H9 (cell line): Measurements from ENCODE around the gene TSEN15. TPM values are rescaled to one million over a fixed set of nuclear protein-coding genes. Genes with fewer than 3 reads are reported as not detected.

Source experiments
- DNase-seq: peaks from one replicate; pipeline ENCODE4 v3.0.0-alpha.2; 2017
- H2AFZ ChIP-seq: one replicate; pipeline ENCODE4 v1.6.1; 2013; ENCODE audit warnings: mild to moderate bottlenecking, low read length, control low read depth, moderate library complexity
- H2AK5ac ChIP-seq: 2 replicates; pipeline ENCODE4 v1.6.1; 2013; ENCODE audit warnings: low read length, control low read depth, mixed read lengths; ENCODE audit not compliant: insufficient read length
- H2BK120ac ChIP-seq: one replicate; pipeline ENCODE4 v1.6.1; 2013; ENCODE audit warnings: low read depth, mild to moderate bottlenecking, low read length, control low read depth, inconsistent platforms; ENCODE audit not compliant: poor library complexity, severe bottlenecking
- H2BK12ac ChIP-seq: 2 replicates; pipeline ENCODE4 v1.6.1; 2013; ENCODE audit warnings: low read length, control low read depth, mixed read lengths, low read depth; ENCODE audit not compliant: insufficient read length
- H2BK15ac ChIP-seq: 2 replicates; pipeline ENCODE4 v1.6.1; 2013; ENCODE audit warnings: low read depth, low read length, control low read depth
- H2BK20ac ChIP-seq: one replicate; pipeline ENCODE4 v1.6.1; 2013; ENCODE audit warnings: low read depth, mild to moderate bottlenecking, low read length, control low read depth, inconsistent platforms; ENCODE audit not compliant: poor library complexity, severe bottlenecking
- H2BK5ac ChIP-seq: 2 replicates; pipeline ENCODE4 v1.6.1; 2013; ENCODE audit warnings: low read length, control low read depth, mixed read lengths; ENCODE audit not compliant: insufficient read length
- H3K14ac ChIP-seq: 2 replicates; pipeline ENCODE4 v1.6.1; 2013; ENCODE audit warnings: low read length, control low read depth; ENCODE audit not compliant: insufficient read depth
- H3K18ac ChIP-seq: 2 replicates; pipeline ENCODE4 v1.6.1; 2013; ENCODE audit warnings: low read depth, mild to moderate bottlenecking, mixed read lengths, low read length, control low read depth; ENCODE audit not compliant: insufficient read length
- H3K23ac ChIP-seq: 2 replicates; pipeline ENCODE4 v1.6.1; 2013; ENCODE audit warnings: low read length, control low read depth, mixed read lengths, low read depth; ENCODE audit not compliant: insufficient read length
- H3K23me2 ChIP-seq: 2 replicates; pipeline ENCODE4 v1.6.1; 2013; ENCODE audit warnings: low read depth, mild to moderate bottlenecking, mixed read lengths, low read length, control low read depth; ENCODE audit not compliant: insufficient read length, poor library complexity, severe bottlenecking
- H3K27ac ChIP-seq: 2 replicates; pipeline ENCODE4 v1.5.1; 2013; ENCODE audit warnings: low read length, control low read depth, mixed read lengths, low read depth; ENCODE audit not compliant: insufficient read length
- H3K27me3 ChIP-seq: 2 replicates; pipeline ENCODE4 v1.6.1; 2013; ENCODE audit warnings: low read length, control low read depth, inconsistent platforms; ENCODE audit not compliant: insufficient read depth
- H3K4ac ChIP-seq: 2 replicates; pipeline ENCODE4 v1.6.1; 2013; ENCODE audit warnings: low read depth, mild to moderate bottlenecking, control low read depth, inconsistent platforms, low read length, moderate library complexity
- H3K4me1 ChIP-seq: 2 replicates; pipeline ENCODE4 v1.6.1; 2013; ENCODE audit warnings: low read length, control low read depth, inconsistent platforms; ENCODE audit not compliant: insufficient read depth
- H3K4me2 ChIP-seq: 2 replicates; pipeline ENCODE4 v1.6.1; 2013; ENCODE audit warnings: low read length, control low read depth, mixed read lengths; ENCODE audit not compliant: insufficient read length, insufficient read depth
- H3K56ac ChIP-seq: 2 replicates; pipeline ENCODE4 v1.6.1; 2013; ENCODE audit warnings: low read depth, mild to moderate bottlenecking, mixed read lengths, low read length, control low read depth; ENCODE audit not compliant: insufficient read length
- H3K79me1 ChIP-seq: 2 replicates; pipeline ENCODE4 v1.6.1; 2013; ENCODE audit warnings: low read depth, mild to moderate bottlenecking, moderate library complexity, low read length, control low read depth, inconsistent platforms; ENCODE audit not compliant: insufficient read depth, poor library complexity, severe bottlenecking
- H3K79me2 ChIP-seq: 2 replicates; pipeline ENCODE4 v1.6.1; 2013; ENCODE audit warnings: low read length, control low read depth, inconsistent platforms; ENCODE audit not compliant: insufficient read depth
- H3K9ac ChIP-seq: 2 replicates; pipeline ENCODE4 v1.6.1; 2013; ENCODE audit warnings: low read length, control low read depth, mixed read lengths; ENCODE audit not compliant: insufficient read length; ENCODE audit errors: extremely low read depth
- H3K9me3 ChIP-seq: one replicate; pipeline ENCODE4 v1.6.1; 2013; ENCODE audit warnings: low read depth, low read length, inconsistent platforms; ENCODE audit not compliant: control insufficient read depth
- H3T11ph ChIP-seq: one replicate; pipeline ENCODE4 v1.6.1; 2013; ENCODE audit warnings: mild to moderate bottlenecking, low read length, control low read depth, inconsistent platforms
- H4K20me1 ChIP-seq: one replicate; pipeline ENCODE4 v1.6.1; 2013; ENCODE audit not compliant: control insufficient read depth, insufficient read length, insufficient read depth
- H4K5ac ChIP-seq: 2 replicates; pipeline ENCODE4 v1.6.1; 2013; ENCODE audit warnings: low read depth, mild to moderate bottlenecking, mixed read lengths, low read length, control low read depth; ENCODE audit not compliant: insufficient read length
- H4K8ac ChIP-seq: replicated peaks from 2 replicates; pipeline ENCODE4 v1.6.1; 2013; ENCODE audit warnings: low read length, control low read depth, mixed read lengths, low read depth; ENCODE audit not compliant: insufficient read length
- H4K91ac ChIP-seq: 2 replicates; pipeline ENCODE4 v1.6.1; 2013; ENCODE audit warnings: low read depth, mild to moderate bottlenecking, moderate library complexity, mixed read lengths, low read length, control low read depth; ENCODE audit not compliant: insufficient read length
- H3K27ac Mint-ChIP-seq, 3 experiments: 2 replicates in 2 of 3; 3 replicates in 1 of 3; pipeline ENCODE4 v1.8.0; 2020 to 2021; ENCODE audit warnings: mixed read lengths in 3 of 3, mild to moderate bottlenecking in 1 of 3, moderate library complexity in 1 of 3
- H3K27me3 Mint-ChIP-seq: 2 replicates; pipeline ENCODE4 v1.8.0; 2021; ENCODE audit warnings: low read depth, mild to moderate bottlenecking, moderate library complexity, mixed read lengths
- H3K36me3 Mint-ChIP-seq, 3 experiments: 2 replicates in 2 of 3; 3 replicates in 1 of 3; pipeline ENCODE4 v1.8.0; 2020 to 2021; ENCODE audit warnings: low read depth in 3 of 3, mixed read lengths in 3 of 3; ENCODE audit not compliant: insufficient read depth in 1 of 3
- H3K4me1 Mint-ChIP-seq, 2 experiments: 2 replicates each; pipeline ENCODE4 v1.8.0; 2020; ENCODE audit warnings: mixed read lengths in 2 of 2
- H3K4me3 Mint-ChIP-seq, 2 experiments: 2 replicates in 1 of 2; 3 replicates in 1 of 2; pipeline ENCODE4 v1.8.0; 2020 to 2021; ENCODE audit warnings: mild to moderate bottlenecking in 2 of 2, mixed read lengths in 2 of 2, moderate library complexity in 1 of 2
- H3K9me3 Mint-ChIP-seq, 2 experiments: 2 replicates in 1 of 2; 3 replicates in 1 of 2; pipeline ENCODE4 v1.8.0; 2020; ENCODE audit warnings: mild to moderate bottlenecking in 2 of 2, mixed read lengths in 2 of 2, moderate library complexity in 1 of 2
- WGBS: extraction: QIAGEN DNeasy Blood & Tissue Kit; methylation state at CpG from one replicate; pipeline ENCODE4 v1.1.7; 2013; ENCODE audit warnings: missing lambda C conversion rate, low lambda C conversion rate, mixed read lengths; ENCODE audit not compliant: insufficient read length; ENCODE audit errors: extremely low coverage; 5-methylcytosine and 5-hydroxymethylcytosine counted together
- total RNA-seq: library from RNA; stranded (reverse); gene quantifications from 2 replicates; pipeline ENCODE4 v1.2.1, GENCODE V29; 2021
- TF ChIP-seq, protein P1 (sequence below): fragments of 200-600 bp; sonication (generic); conservative IDR thresholded peaks from 3 replicates; pipeline ENCODE4 v1.8.0; 2021; ENCODE audit warnings: antibody characterized with exemption, mild to moderate bottlenecking

The TSEN15 gene
- total RNA-seq, 1 experiment from 2014 or later, result 21.9 TPM

- H3K9ac ChIP-seq, result no peak overlapping the region
- H3K79me2 ChIP-seq, result no peaks in the 10 kb centered on the region
- Mint-ChIP-seq H3K4me3 (peak overlapping the region; percentile 53 to 78), H3K27ac (no peak overlapping the region), H3K4me1 (peaks cover 18 to 19% of the 10 kb centered on the region in 2 experiments), H3K9me3 (no peaks in the 10 kb centered on the region; a peak in 1 of 5 replicates), H3K27me3 (peaks cover 71% of the 10 kb centered on the region), H3K36me3 (no peaks in the 10 kb centered on the region; a peak in 1 of 7 replicates)
- H3K79me1 ChIP-seq, result no peaks in the 10 kb centered on the region
- no peaks in the 10 kb centered on the region; the same call in 1 of the 2 replicates for H3K4me1 ChIP-seq
- no CpG with 5 or more reads among the region's 13 CpGs for WGBS
- no peak overlapping the region for H4K5ac ChIP-seq
- no peak overlapping the region for H3K27ac ChIP-seq
- H2BK5ac ChIP-seq, result no peak overlapping the region
- H4K20me1 ChIP-seq, result no peaks in the 10 kb centered on the region
- H4K91ac ChIP-seq, result no peak overlapping the region
- H3K27me3 ChIP-seq, result peaks cover 17% of the 10 kb centered on the region; the same call in 1 of the 2 replicates
- TF ChIP-seq, protein P1, sequence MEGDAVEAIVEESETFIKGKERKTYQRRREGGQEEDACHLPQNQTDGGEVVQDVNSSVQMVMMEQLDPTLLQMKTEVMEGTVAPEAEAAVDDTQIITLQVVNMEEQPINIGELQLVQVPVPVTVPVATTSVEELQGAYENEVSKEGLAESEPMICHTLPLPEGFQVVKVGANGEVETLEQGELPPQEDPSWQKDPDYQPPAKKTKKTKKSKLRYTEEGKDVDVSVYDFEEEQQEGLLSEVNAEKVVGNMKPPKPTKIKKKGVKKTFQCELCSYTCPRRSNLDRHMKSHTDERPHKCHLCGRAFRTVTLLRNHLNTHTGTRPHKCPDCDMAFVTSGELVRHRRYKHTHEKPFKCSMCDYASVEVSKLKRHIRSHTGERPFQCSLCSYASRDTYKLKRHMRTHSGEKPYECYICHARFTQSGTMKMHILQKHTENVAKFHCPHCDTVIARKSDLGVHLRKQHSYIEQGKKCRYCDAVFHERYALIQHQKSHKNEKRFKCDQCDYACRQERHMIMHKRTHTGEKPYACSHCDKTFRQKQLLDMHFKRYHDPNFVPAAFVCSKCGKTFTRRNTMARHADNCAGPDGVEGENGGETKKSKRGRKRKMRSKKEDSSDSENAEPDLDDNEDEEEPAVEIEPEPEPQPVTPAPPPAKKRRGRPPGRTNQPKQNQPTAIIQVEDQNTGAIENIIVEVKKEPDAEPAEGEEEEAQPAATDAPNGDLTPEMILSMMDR, result no peak
- H3K9me3 ChIP-seq, result no peaks in the 10 kb centered on the region
- no peak overlapping the region for H2AFZ ChIP-seq
- peak overlapping the region; percentile 74 for H3K4me2 ChIP-seq
- no peak overlapping the region for H3T11ph ChIP-seq
- DNase-seq, result no peak
- no peak overlapping the region for H2BK120ac ChIP-seq
- H2BK15ac ChIP-seq, result no peak overlapping the region
- H3K23ac ChIP-seq, result no peak overlapping the region
- no peak overlapping the region for H4K8ac ChIP-seq
- H3K23me2 ChIP-seq, result peaks cover 18% of the 10 kb centered on the region
- no peak overlapping the region for H3K14ac ChIP-seq
- no peak overlapping the region for H3K4ac ChIP-seq
- no peak overlapping the region for H3K56ac ChIP-seq
- H2AK5ac ChIP-seq, result no peak overlapping the region
- no peak overlapping the region for H3K18ac ChIP-seq
- H2BK12ac ChIP-seq, result no peak overlapping the region
- H2BK20ac ChIP-seq, result no peak overlapping the region
These were observed 13.5 kb upstream of the TSEN15 start for GRCh38 chr1:184037849-184038591.
